HepG2 (cell line): ENCODE data around the gene FCN1.

ENCODE experiments used
- RAD21 ChIP-seq: fragments of 450-650 bp; formaldehyde crosslinking; IDR thresholded peaks from 2 replicates; pipeline ENCODE4 v1.5.0; 2020; ENCODE audit warnings: mild to moderate bottlenecking
- ZNF552 ChIP-seq: sonication (generic); formaldehyde crosslinking; IDR thresholded peaks from 2 replicates; pipeline ENCODE4 v1.9.0; 2022; ENCODE audit warnings: missing genetic modification reagents, mild to moderate bottlenecking, borderline replicate concordance
- TF ChIP-seq, protein P1 (sequence below): sonication (generic); formaldehyde crosslinking; IDR thresholded peaks from 2 replicates; pipeline ENCODE4 v1.5.0; 2020; ENCODE audit warnings: mild to moderate bottlenecking, missing genetic modification reagents, moderate library complexity

DNA sequence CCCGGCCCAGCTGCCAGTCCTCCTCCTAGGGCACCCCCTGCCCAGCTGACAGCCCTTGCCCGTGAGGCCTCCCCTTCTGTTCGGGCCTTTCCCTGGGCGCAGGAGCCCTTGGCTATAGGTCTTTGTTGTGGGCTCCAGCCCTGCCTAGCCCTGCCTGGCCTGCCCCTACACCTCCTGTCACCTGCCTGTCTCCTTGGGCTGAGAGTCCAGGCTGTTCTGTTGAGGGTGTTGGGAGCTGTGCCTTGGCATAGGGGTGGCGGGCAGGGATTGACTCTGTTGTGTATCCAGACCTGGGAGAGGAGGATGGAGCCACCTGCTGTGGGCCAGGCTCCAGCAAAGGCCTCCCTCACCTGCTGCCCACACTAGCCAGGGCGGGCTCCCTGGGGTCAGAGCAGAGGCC lies 25.5 kb downstream of the FCN1 start:
- TF ChIP-seq, protein P1, sequence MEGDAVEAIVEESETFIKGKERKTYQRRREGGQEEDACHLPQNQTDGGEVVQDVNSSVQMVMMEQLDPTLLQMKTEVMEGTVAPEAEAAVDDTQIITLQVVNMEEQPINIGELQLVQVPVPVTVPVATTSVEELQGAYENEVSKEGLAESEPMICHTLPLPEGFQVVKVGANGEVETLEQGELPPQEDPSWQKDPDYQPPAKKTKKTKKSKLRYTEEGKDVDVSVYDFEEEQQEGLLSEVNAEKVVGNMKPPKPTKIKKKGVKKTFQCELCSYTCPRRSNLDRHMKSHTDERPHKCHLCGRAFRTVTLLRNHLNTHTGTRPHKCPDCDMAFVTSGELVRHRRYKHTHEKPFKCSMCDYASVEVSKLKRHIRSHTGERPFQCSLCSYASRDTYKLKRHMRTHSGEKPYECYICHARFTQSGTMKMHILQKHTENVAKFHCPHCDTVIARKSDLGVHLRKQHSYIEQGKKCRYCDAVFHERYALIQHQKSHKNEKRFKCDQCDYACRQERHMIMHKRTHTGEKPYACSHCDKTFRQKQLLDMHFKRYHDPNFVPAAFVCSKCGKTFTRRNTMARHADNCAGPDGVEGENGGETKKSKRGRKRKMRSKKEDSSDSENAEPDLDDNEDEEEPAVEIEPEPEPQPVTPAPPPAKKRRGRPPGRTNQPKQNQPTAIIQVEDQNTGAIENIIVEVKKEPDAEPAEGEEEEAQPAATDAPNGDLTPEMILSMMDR (CRISPR knock-in tag): no peak
- TF ChIP-seq RAD21 (CRISPR knock-in tag) (no peak), ZNF552 (CRISPR knock-in tag) (no peak)
